Measurements from ENCODE around the gene PKD2. TPM values are rescaled to one million over a fixed set of nuclear protein-coding genes. Genes with fewer than 3 reads are reported as not detected.

The PKD2 gene
- total RNA-seq, 1 experiment from 2014 or later, result 21.4 TPM

- TF ChIP-seq, protein P1, sequence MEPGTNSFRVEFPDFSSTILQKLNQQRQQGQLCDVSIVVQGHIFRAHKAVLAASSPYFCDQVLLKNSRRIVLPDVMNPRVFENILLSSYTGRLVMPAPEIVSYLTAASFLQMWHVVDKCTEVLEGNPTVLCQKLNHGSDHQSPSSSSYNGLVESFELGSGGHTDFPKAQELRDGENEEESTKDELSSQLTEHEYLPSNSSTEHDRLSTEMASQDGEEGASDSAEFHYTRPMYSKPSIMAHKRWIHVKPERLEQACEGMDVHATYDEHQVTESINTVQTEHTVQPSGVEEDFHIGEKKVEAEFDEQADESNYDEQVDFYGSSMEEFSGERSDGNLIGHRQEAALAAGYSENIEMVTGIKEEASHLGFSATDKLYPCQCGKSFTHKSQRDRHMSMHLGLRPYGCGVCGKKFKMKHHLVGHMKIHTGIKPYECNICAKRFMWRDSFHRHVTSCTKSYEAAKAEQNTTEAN (CRISPR knock-in tag; IDR thresholded peaks at IDR 0.05), result no peak
Observed at GRCh38 chr4:88001871-88002270, 5.6 kb upstream of the PKD2 start (continued).

DNA sequence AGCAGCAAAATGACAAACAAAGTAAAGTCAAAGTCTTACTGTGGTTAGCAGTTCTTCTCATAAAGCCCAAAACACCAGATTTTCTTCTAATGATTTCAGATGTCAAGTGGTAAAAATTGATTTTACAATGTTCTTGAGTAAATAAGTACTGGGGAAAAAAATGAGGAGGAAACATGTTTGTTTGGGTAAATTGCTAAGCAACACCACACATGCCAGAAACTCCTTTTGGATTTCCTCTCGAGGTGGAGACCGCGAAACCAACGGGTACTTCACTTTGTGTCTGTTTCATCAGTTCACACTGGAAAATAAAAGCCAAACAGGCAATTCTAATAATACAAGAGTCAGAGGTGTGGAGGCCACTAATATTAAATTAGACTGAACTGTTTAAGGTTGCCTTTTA, 4.6 kb upstream of the PKD2 start:
- H3K4me1 Mint-ChIP-seq, result peaks cover 18% of the 10 kb centered on the region
- CTCF ChIA-PET, result no interaction called here
- POLR2A ChIA-PET, result no interaction called here
- no peaks in the 10 kb centered on the region for H3K36me3 Mint-ChIP-seq
- H3K27me3 Mint-ChIP-seq (ENCODE audit: low read depth), result peaks cover 30% of the 10 kb centered on the region
- H3K9me3 Mint-ChIP-seq, result peaks cover 10% of the 10 kb centered on the region
- ATAC-seq (no peak), DNase-seq (ENCODE audit: low spot score) (no peak)
- H3K27ac Mint-ChIP-seq, result no peak overlapping the region
- H3K4me3 Mint-ChIP-seq, result no peak overlapping the region
- TF ChIP-seq CREM (CRISPR knock-in tag; IDR thresholded peaks at IDR 0.05) (no peak), ATF1 (CRISPR knock-in tag; IDR thresholded peaks at IDR 0.05) (no peak), E2F4 (CRISPR knock-in tag; IDR thresholded peaks at IDR 0.05; ENCODE audit: borderline replicate concordance, low read depth) (no peak), SMAD3 (CRISPR knock-in tag; IDR thresholded peaks at IDR 0.05; ENCODE audit: borderline replicate concordance) (no peak), ZNF317 (CRISPR knock-in tag; IDR thresholded peaks at IDR 0.05; ENCODE audit: borderline replicate concordance, low read depth) (no peak), ERG (CRISPR knock-in tag; IDR thresholded peaks at IDR 0.05) (no peak), FOXP1 (CRISPR knock-in tag; IDR thresholded peaks at IDR 0.05; ENCODE audit: borderline replicate concordance) (no peak), AFF4 (CRISPR knock-in tag; IDR thresholded peaks at IDR 0.05; ENCODE audit: borderline replicate concordance) (no peak), SMAD4 (CRISPR knock-in tag; IDR thresholded peaks at IDR 0.05) (no peak), ZNF425 (CRISPR knock-in tag; conservative IDR thresholded peaks at IDR 0.05) (no peak), IRF1 (CRISPR knock-in tag; IDR thresholded peaks at IDR 0.05) (no peak), MYBL2 (CRISPR knock-in tag; IDR thresholded peaks at IDR 0.05) (no peak), OVOL2 (CRISPR knock-in tag; IDR thresholded peaks at IDR 0.05; ENCODE audit: borderline replicate concordance) (no peak), ETV6 (CRISPR knock-in tag; IDR thresholded peaks at IDR 0.05) (no peak), NFE2L1 (CRISPR knock-in tag; IDR thresholded peaks at IDR 0.05) (no peak)
- TF ChIP-seq, protein P2, sequence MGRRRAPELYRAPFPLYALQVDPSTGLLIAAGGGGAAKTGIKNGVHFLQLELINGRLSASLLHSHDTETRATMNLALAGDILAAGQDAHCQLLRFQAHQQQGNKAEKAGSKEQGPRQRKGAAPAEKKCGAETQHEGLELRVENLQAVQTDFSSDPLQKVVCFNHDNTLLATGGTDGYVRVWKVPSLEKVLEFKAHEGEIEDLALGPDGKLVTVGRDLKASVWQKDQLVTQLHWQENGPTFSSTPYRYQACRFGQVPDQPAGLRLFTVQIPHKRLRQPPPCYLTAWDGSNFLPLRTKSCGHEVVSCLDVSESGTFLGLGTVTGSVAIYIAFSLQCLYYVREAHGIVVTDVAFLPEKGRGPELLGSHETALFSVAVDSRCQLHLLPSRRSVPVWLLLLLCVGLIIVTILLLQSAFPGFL (CRISPR knock-in tag; IDR thresholded peaks at IDR 0.05; ENCODE audit: borderline replicate concordance), result no peak
- TF ChIP-seq, protein P3, sequence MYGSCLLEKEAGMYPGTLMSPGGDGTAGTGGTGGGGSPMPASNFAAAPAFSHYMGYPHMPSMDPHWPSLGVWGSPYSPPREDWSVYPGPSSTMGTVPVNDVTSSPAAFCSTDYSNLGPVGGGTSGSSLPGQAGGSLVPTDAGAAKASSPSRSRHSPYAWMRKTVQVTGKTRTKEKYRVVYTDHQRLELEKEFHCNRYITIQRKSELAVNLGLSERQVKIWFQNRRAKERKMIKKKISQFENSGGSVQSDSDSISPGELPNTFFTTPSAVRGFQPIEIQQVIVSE (CRISPR knock-in tag; IDR thresholded peaks at IDR 0.05; ENCODE audit: borderline replicate concordance), result no peak
- TF ChIP-seq, protein P4, sequence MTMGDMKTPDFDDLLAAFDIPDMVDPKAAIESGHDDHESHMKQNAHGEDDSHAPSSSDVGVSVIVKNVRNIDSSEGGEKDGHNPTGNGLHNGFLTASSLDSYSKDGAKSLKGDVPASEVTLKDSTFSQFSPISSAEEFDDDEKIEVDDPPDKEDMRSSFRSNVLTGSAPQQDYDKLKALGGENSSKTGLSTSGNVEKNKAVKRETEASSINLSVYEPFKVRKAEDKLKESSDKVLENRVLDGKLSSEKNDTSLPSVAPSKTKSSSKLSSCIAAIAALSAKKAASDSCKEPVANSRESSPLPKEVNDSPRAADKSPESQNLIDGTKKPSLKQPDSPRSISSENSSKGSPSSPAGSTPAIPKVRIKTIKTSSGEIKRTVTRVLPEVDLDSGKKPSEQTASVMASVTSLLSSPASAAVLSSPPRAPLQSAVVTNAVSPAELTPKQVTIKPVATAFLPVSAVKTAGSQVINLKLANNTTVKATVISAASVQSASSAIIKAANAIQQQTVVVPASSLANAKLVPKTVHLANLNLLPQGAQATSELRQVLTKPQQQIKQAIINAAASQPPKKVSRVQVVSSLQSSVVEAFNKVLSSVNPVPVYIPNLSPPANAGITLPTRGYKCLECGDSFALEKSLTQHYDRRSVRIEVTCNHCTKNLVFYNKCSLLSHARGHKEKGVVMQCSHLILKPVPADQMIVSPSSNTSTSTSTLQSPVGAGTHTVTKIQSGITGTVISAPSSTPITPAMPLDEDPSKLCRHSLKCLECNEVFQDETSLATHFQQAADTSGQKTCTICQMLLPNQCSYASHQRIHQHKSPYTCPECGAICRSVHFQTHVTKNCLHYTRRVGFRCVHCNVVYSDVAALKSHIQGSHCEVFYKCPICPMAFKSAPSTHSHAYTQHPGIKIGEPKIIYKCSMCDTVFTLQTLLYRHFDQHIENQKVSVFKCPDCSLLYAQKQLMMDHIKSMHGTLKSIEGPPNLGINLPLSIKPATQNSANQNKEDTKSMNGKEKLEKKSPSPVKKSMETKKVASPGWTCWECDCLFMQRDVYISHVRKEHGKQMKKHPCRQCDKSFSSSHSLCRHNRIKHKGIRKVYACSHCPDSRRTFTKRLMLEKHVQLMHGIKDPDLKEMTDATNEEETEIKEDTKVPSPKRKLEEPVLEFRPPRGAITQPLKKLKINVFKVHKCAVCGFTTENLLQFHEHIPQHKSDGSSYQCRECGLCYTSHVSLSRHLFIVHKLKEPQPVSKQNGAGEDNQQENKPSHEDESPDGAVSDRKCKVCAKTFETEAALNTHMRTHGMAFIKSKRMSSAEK (CRISPR knock-in tag; IDR thresholded peaks at IDR 0.05; ENCODE audit: borderline replicate concordance), result no peak
